Colonic mucosa (tissue), 4 donors: Measurements from ENCODE around the gene HIPK2. TPM values are rescaled to one million over a fixed set of nuclear protein-coding genes. Genes with fewer than 3 reads are reported as not detected.

Experiments
- DNase-seq: peaks from one replicate; pipeline ENCODE4 v3.0.0-alpha.2; 2020
- H3K27ac ChIP-seq: fragments of 200-600 bp; one replicate; pipeline ENCODE4 v1.8.0; 2021
- H3K27me3 ChIP-seq: fragments of 200-600 bp; one replicate; pipeline ENCODE4 v1.8.0; 2021
- H3K36me3 ChIP-seq: fragments of 200-600 bp; one replicate; pipeline ENCODE4 v1.8.0; 2021
- H3K4me1 ChIP-seq: fragments of 200-600 bp; one replicate; pipeline ENCODE4 v1.8.0; 2021; ENCODE audit warnings: mild to moderate bottlenecking
- H3K4me3 ChIP-seq: fragments of 200-600 bp; one replicate; pipeline ENCODE4 v1.8.0; 2021
- H3K9ac ChIP-seq, 2 donors: one replicate each; pipeline ENCODE4 v1.7.0; 2013; ENCODE audit warnings: control low read depth in 2 of 2, low read depth in 2 of 2, low read length in 2 of 2
- H3K9me3 ChIP-seq: fragments of 200-600 bp; one replicate; pipeline ENCODE4 v1.8.0; 2021
- intact Hi-C: fragments of 100-400 bp; cut with DNase I; formaldehyde crosslinking; loops from one replicate; pipeline ENCODE4 v1.14.1; 2022
- total RNA-seq, 2 donors: library from RNA; stranded (reverse); fragmentation: NEBNext Ultra II Directional in 1 of 2; extraction: Animal tissue kit (Norgen Biotek cat#: 25700) in 1 of 2; gene quantifications; one replicate each; pipeline ENCODE4 v1.2.1, GENCODE V29; 2021
- TF ChIP-seq, protein P1 (sequence below): fragments of 200-600 bp; IDR thresholded peaks from one replicate; pipeline ENCODE4 v1.8.0; 2022; ENCODE audit warnings: antibody characterized with exemption, mild to moderate bottlenecking
- donor health status: healthy.
- donor health status: DM: no; HTN: no; CAD: no.
- donor health status: DM: no; HTN: no; CAD: no.

Gene HIPK2
- total RNA-seq, 2 donors from 2014 or later: 25.3 to 28.4 TPM

GRCh38 chr7:139739863-139740597, 37.8 kb downstream of the HIPK2 start:
- Histone ChIP-seq H3K9ac (peak overlapping the region in 1 of 2 donors; percentile 32), H3K4me1 (peaks cover 21% of the 10 kb centered on the region)
- DNase-seq: peak; percentile 38

DNA sequence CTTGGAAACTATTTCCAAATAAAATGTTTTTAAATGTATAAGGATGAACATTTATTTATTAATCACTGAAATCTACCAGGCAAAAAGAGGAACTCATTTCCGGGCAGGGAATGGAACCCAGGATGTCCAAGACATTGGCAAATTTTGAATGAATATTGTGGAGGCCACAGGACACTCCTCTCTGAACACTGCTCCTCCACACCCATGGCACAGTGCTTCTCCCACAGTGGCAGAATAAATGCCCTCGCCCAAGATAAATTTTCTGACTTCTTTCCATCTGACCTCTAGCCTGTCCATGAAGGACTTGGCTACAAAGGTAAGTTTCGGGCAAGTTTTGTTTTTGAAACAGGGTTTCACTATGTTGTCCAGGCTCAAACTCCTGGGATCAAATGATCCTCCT, 39.0 kb downstream of the HIPK2 start:
- Histone ChIP-seq H3K27me3 (no peaks in the 10 kb centered on the region), H3K36me3 (no peaks in the 10 kb centered on the region), H3K4me3 (no peak overlapping the region), H3K27ac (no peak overlapping the region), H3K9me3 (no peaks in the 10 kb centered on the region), H3K9ac (no peak overlapping the region), H3K4me1 (peaks cover 21% of the 10 kb centered on the region)
- TF ChIP-seq, protein P1, sequence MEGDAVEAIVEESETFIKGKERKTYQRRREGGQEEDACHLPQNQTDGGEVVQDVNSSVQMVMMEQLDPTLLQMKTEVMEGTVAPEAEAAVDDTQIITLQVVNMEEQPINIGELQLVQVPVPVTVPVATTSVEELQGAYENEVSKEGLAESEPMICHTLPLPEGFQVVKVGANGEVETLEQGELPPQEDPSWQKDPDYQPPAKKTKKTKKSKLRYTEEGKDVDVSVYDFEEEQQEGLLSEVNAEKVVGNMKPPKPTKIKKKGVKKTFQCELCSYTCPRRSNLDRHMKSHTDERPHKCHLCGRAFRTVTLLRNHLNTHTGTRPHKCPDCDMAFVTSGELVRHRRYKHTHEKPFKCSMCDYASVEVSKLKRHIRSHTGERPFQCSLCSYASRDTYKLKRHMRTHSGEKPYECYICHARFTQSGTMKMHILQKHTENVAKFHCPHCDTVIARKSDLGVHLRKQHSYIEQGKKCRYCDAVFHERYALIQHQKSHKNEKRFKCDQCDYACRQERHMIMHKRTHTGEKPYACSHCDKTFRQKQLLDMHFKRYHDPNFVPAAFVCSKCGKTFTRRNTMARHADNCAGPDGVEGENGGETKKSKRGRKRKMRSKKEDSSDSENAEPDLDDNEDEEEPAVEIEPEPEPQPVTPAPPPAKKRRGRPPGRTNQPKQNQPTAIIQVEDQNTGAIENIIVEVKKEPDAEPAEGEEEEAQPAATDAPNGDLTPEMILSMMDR: no peak
- intact Hi-C loops: no loop called here
- DNase-seq: no peak

More at GRCh38 chr7:139739863-139740597, 37.8 kb downstream of the HIPK2 start:
- intact Hi-C loops: no loop called here
- no peaks in the 10 kb centered on the region for H3K27me3 ChIP-seq
- H3K36me3 ChIP-seq: no peaks in the 10 kb centered on the region
- H3K4me3 ChIP-seq: no peak overlapping the region
- no peaks in the 10 kb centered on the region for H3K9me3 ChIP-seq
- TF ChIP-seq, protein P1: no peak
- peak overlapping the region; percentile 15 for H3K27ac ChIP-seq

DNA sequence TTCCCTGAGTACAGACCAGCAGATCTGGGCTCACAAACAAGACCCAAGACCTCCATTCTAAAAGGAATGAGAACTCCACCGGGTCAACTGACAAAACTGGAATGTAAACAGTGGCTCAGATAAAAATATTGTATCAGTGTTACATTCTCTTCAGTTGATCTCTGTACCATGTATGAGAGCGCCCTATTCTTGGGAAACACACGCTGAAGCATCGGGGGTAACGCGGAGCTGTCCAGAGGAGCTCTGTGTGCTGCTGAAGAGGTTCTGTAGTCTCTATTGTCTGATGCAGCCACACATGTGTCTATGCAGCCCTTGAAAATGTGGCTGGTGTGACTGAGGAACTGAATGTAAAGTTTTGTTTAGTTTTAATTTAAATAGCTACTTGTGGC, 39.7 kb downstream of the HIPK2 start:
- intact Hi-C loops: no loop called here
- DNase-seq: no peak
- H3K4me3 ChIP-seq: no peak overlapping the region
- no peaks in the 10 kb centered on the region for H3K9me3 ChIP-seq
- H3K27me3 ChIP-seq: no peaks in the 10 kb centered on the region
- H3K4me1 ChIP-seq: peaks cover 21% of the 10 kb centered on the region
- no peaks in the 10 kb centered on the region for H3K36me3 ChIP-seq
- TF ChIP-seq, protein P1: no peak
- peak overlapping the region; percentile 63 for H3K27ac ChIP-seq
- peak overlapping the region; percentile 16 to 39 for H3K9ac ChIP-seq

- H3K4me1 ChIP-seq: peaks cover 23% of the 10 kb centered on the region
- peak overlapping the region; percentile 16 to 52 for H3K9ac ChIP-seq
- H3K9me3 ChIP-seq: no peaks in the 10 kb centered on the region
- H3K4me3 ChIP-seq: no peak overlapping the region
- no peaks in the 10 kb centered on the region for H3K27me3 ChIP-seq
- DNase-seq: peak; percentile 63
- intact Hi-C loops: no loop called here
- TF ChIP-seq, protein P1: no peak
- peak overlapping the region; percentile 63 for H3K27ac ChIP-seq
- H3K36me3 ChIP-seq: no peaks in the 10 kb centered on the region
These were observed 40.3 kb downstream of the HIPK2 start for GRCh38 chr7:139737221-139738100.

DNA sequence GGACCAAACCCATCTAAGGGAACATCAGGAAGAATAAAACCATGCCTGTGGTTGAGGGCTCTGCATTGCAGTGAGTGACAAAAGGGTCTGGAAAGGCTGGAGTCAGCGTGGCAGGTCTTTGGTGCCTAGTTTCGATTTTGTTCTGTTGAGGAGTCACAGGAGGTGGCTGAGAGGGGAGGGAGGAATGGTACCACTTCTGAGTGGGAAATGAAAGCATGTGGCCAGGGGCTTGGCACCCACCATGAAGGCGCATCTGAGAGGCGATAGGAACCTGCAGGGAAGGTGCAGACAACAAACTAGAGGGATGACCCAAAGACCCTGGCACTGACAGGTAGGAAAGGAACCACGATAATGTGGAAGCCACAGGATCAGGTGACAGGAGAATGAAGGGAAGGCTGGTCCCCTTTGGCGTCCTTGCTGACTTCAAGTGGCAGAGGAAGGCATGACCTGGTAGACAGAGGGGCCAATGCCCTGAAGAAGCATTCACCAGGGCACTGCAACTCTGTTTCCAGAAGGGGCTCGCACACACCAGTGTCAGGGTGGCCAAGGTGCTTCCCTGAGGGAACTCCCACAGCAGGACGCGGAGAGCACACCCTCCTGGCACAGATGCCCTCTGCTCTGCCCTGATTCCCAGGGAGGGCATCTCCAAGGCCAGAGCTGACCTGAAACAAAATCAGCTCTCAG, 41.7 kb downstream of the HIPK2 start:
- no peak overlapping the region for H3K9ac ChIP-seq
- no peaks in the 10 kb centered on the region for H3K27me3 ChIP-seq
- H3K4me3 ChIP-seq: no peak overlapping the region
- H3K4me1 ChIP-seq: peaks cover 28% of the 10 kb centered on the region
- H3K9me3 ChIP-seq: no peaks in the 10 kb centered on the region
- no peak for DNase-seq
- H3K36me3 ChIP-seq: no peaks in the 10 kb centered on the region
- TF ChIP-seq, protein P1: no peak
- no peak overlapping the region for H3K27ac ChIP-seq
- intact Hi-C loops: no loop called here
